Measurements from ENCODE around the gene JAM3. TPM values are rescaled to one million over a fixed set of nuclear protein-coding genes. Genes with fewer than 3 reads are reported as not detected.

JAM3 gene
- total and polyA plus RNA-seq, 10 of the 15 experiments (the other 5 are each of a cell fraction or from before 2014, with no cell fraction given) = 0.04 to 1.1 (median 0.32) TPM; not detected in 1

DNA sequence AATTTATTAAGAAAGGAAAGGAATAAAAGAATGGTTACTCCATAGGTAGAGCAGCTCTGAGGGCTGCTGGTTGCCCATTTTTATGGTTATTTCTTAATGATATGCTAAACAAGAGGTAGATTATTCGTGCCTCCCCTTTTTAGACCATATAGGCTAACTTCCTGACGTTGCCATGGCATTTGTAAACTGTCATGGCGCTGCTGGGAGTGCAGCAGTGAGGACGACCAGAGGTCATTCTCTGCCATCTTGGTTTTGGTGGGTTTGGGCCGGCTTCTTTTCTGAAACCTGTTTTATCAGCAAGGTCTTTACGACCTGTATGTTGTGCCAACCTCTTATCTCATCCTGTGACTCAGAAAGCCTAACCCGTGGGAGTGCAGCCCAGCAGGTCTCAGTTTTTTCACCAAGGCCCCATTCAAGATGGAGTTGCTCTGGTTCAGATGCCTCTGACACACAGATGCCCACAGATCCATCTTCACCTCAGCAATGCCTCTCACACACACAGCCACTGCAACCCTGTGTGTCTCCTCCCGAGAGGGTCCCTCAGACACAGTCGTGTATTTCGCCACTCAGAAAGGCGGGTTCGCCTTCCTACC lies 16.4 kb upstream of the JAM3 start:
- ChIA-PET RAD21 (ENCODE audit: unreplicated experiment) (no interaction called here), POLR2A (no interaction called here), SMC1A (ENCODE audit: uncharacterized antibody, unreplicated experiment) (no interaction called here), CTCF (interaction anchor here (1.6 kb wide), 1 partner anchor 972 kb away, joined by 3 read pairs; no protein-coding TSS in a partner anchor)
- ATAC-seq (no peak), DNase-seq (ENCODE audit: low read depth, low spot score) (no peak), FAIRE-seq (no peak)
- Histone ChIP-seq H3K9ac (ENCODE audit: control insufficient read depth, insufficient read depth, low read length) (no peak overlapping the region), H2AFZ (ENCODE audit: control insufficient read depth, low read depth, low read length) (no peak overlapping the region), H4K20me1 (ENCODE audit: control insufficient read depth, insufficient read depth) (no peaks in the 10 kb centered on the region), H3K79me2 (ENCODE audit: control insufficient read depth, insufficient read depth, low read length) (no peaks in the 10 kb centered on the region), H3K4me3 (no peak overlapping the region), H3K27ac (ENCODE audit: control insufficient read depth, insufficient read depth) (no peak overlapping the region), H3K27me3 (replicated peaks in 1 of 2; ENCODE audit: control insufficient read depth in 2 of 2, insufficient read depth in 2 of 2, low read length in 1 of 2) (no peaks in the 10 kb centered on the region; a peak in 1 of 4 replicates), H3K4me1 (ENCODE audit: control insufficient read depth, insufficient read depth, low read length) (no peaks in the 10 kb centered on the region), H3K9me3 (replicated peaks; ENCODE audit: control insufficient read depth, insufficient read depth, low read length) (no peaks in the 10 kb centered on the region), H3K4me2 (ENCODE audit: control insufficient read depth, insufficient read depth) (no peak overlapping the region), H3K36me3 (ENCODE audit: control insufficient read depth in 2 of 2, insufficient read depth in 2 of 2, low read length in 1 of 2) (no peaks in the 10 kb centered on the region)
- in situ Hi-C loops (cut with MboI) = loop anchor here (5.0 kb wide), 1 partner anchor 90 kb away; no protein-coding TSS in a partner anchor
- TF ChIP-seq ESRRA (IDR thresholded peaks at IDR 0.05; ENCODE audit: low read length) = no peak
- no peak for TF ChIP-seq CBX3 (IDR thresholded peaks at IDR 0.05; ENCODE audit: borderline replicate concordance, low read depth)
- no peak for TF ChIP-seq HDGF (IDR thresholded peaks at IDR 0.05)
- TF ChIP-seq, protein P1, sequence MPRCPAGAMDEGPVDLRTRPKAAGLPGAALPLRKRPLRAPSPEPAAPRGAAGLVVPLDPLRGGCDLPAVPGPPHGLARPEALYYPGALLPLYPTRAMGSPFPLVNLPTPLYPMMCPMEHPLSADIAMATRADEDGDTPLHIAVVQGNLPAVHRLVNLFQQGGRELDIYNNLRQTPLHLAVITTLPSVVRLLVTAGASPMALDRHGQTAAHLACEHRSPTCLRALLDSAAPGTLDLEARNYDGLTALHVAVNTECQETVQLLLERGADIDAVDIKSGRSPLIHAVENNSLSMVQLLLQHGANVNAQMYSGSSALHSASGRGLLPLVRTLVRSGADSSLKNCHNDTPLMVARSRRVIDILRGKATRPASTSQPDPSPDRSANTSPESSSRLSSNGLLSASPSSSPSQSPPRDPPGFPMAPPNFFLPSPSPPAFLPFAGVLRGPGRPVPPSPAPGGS (IDR thresholded peaks at IDR 0.05; ENCODE audit: borderline replicate concordance, insufficient read depth, low read depth, low read length, poor library complexity, severe bottlenecking) = no peak
- TF ChIP-seq, protein P2, sequence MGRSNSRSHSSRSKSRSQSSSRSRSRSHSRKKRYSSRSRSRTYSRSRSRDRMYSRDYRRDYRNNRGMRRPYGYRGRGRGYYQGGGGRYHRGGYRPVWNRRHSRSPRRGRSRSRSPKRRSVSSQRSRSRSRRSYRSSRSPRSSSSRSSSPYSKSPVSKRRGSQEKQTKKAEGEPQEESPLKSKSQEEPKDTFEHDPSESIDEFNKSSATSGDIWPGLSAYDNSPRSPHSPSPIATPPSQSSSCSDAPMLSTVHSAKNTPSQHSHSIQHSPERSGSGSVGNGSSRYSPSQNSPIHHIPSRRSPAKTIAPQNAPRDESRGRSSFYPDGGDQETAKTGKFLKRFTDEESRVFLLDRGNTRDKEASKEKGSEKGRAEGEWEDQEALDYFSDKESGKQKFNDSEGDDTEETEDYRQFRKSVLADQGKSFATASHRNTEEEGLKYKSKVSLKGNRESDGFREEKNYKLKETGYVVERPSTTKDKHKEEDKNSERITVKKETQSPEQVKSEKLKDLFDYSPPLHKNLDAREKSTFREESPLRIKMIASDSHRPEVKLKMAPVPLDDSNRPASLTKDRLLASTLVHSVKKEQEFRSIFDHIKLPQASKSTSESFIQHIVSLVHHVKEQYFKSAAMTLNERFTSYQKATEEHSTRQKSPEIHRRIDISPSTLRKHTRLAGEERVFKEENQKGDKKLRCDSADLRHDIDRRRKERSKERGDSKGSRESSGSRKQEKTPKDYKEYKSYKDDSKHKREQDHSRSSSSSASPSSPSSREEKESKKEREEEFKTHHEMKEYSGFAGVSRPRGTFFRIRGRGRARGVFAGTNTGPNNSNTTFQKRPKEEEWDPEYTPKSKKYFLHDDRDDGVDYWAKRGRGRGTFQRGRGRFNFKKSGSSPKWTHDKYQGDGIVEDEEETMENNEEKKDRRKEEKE (IDR thresholded peaks at IDR 0.05) = no peak
- TF ChIP-seq CEBPB (IDR thresholded peaks at IDR 0.05; ENCODE audit: borderline replicate concordance in 1 of 2, low read depth in 2 of 2, low read length in 2 of 2) = no peak
- no peak for TF ChIP-seq MYC (IDR thresholded peaks at IDR 0.05; ENCODE audit: insufficient read depth, insufficient read length, insufficient replicate concordance, low read length, severe bottlenecking)
- no peak for TF ChIP-seq SIX5 (IDR thresholded peaks at IDR 0.05; ENCODE audit: low read depth, low read length, severe bottlenecking)
- TF ChIP-seq POLR2AphosphoS5 (IDR thresholded peaks at IDR 0.05; ENCODE audit: low read length) = no peak
- no peak for TF ChIP-seq NFXL1 (IDR thresholded peaks at IDR 0.05; ENCODE audit: borderline replicate concordance)
- intact Hi-C loops (cut with micrococcal nuclease; ENCODE audit: unreplicated experiment) = no loop called here
- 37% methylated on average over 12 of the region's 12 CpGs for WGBS (ENCODE audit: insufficient coverage, insufficient replicate concordance, low lambda C conversion rate, missing lambda C conversion rate)
- BruUV-seq (replicated peaks) = no TSS peak

Measured in GM12878 (cell line).